Esophagus muscularis mucosa (tissue), 4 donors: Measurements from ENCODE around the gene KAZN. TPM values are rescaled to one million over a fixed set of nuclear protein-coding genes. Genes with fewer than 3 reads are reported as not detected.

ENCODE experiments used
- DNase-seq: peaks from one replicate; pipeline ENCODE4 v3.0.0-alpha.2; 2017; ENCODE audit errors: extremely low spot score
- H3K27ac ChIP-seq, 4 donors: fragments of 200-600 bp; sonication (generic); replicated peaks in 1 of 4; 1 replicate in 3 of 4; 2 replicates in 1 of 4; pipeline ENCODE4 v1.5.1; 2016 to 2019; ENCODE audit warnings: mild to moderate bottlenecking in 1 of 4
- H3K27me3 ChIP-seq, 4 donors: fragments of 200-600 bp; sonication (generic); one replicate each; pipeline versions ENCODE4 v1.5.1 to v1.6.0; 2016 to 2019
- H3K36me3 ChIP-seq, 4 donors: fragments of 200-600 bp; sonication (generic); one replicate each; pipeline ENCODE4 v1.5.1; 2016 to 2019
- H3K4me1 ChIP-seq, 4 donors: fragments of 200-600 bp; sonication (generic); one replicate each; pipeline ENCODE4 v1.5.1; 2016 to 2019
- H3K4me3 ChIP-seq, 4 donors: fragments of 200-600 bp; sonication (generic); 1 replicate in 2 of 4; 2 replicates in 2 of 4; pipeline ENCODE4 v1.5.1; 2016 to 2019; ENCODE audit warnings: mild to moderate bottlenecking in 4 of 4, moderate library complexity in 1 of 4
- H3K9me3 ChIP-seq, 4 donors: fragments of 200-600 bp; sonication (generic); 1 replicate in 3 of 4; 2 replicates in 1 of 4; pipeline ENCODE4 v1.5.1; 2016 to 2019
- EP300 ChIP-seq: sonication (generic); formaldehyde crosslinking; IDR thresholded peaks from one replicate; pipeline ENCODE4 v1.6.1; 2017; ENCODE audit warnings: antibody characterized with exemption
- POLR2A ChIP-seq: fragments of 450-650 bp; IDR thresholded peaks from one replicate; pipeline ENCODE4 v1.6.1; 2017; ENCODE audit warnings: antibody characterized with exemption, moderate library complexity, mild to moderate bottlenecking, low read depth
- POLR2AphosphoS5 ChIP-seq, 2 donors: sonication (generic); formaldehyde crosslinking; IDR thresholded peaks; one replicate each; pipeline ENCODE4 v1.6.1; 2017; ENCODE audit warnings: antibody characterized with exemption in 2 of 2
- WGBS: methylation state at CpG from one replicate; pipeline ENCODE4 v1.1.5; 2018; 5-methylcytosine and 5-hydroxymethylcytosine counted together
- intact Hi-C: fragments of 100-400 bp; cut with DNase I; formaldehyde crosslinking; loops from one replicate; pipeline ENCODE4 v1.15.1; 2023
- total RNA-seq, 4 donors: library from RNA; depleted of rRNA; stranded (reverse); fragments of >200 nt; gene quantifications; one replicate each; pipeline versions ENCODE4 v1.1.0 to v1.2.1, GENCODE V29; 2016
- TF ChIP-seq, protein P1 (sequence below), 3 experiments: fragments of 200-600 bp in 2 of 3; fragments of 450-650 bp in 1 of 3; sonication (generic) in 2 of 3; IDR thresholded peaks; one replicate each; pipeline ENCODE4 v1.5.1; 2017 to 2019; ENCODE audit warnings: antibody characterized with exemption in 3 of 3, mild to moderate bottlenecking in 2 of 3, moderate library complexity in 1 of 3

The KAZN gene
- total RNA-seq, 4 donors from 2014 or later: 9.9 to 14.1 (median 11.9) TPM

DNA sequence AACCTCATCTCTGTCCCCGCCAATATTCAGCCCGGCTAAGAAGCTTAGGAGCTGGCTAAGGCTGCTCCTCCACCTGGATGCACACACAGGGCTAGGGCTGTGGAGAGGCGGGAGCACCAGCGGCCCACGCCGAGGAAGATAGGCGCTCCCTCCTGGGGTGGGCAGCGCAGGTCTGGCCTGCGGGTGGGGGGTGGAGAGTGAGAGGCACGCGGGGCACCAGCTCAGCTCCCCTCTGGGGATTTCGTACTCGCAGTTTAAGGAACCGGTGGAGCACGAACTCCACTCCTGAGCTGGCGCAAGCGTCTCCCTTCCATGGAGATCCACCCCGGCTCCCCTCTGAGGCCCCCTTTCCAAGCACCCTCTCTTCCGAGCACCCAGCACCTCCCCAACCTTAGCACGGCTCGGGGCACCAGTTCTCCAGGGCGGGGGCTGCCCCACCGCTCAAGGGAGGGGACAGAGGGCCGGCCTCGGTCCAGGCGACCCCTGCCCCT, 433 bp upstream of the KAZN start:
- Histone ChIP-seq H3K36me3 (no peaks in the 10 kb centered on the region), H3K4me3 (peak overlapping the region; percentile 54 to 67 (median 60)), H3K27ac (peak overlapping the region in 2 of 4 donors; percentile 23 to 48), H3K9me3 (no peaks in the 10 kb centered on the region), H3K27me3 (peaks cover 8 to 62% (median 21%) of the 10 kb centered on the region in 4 donors), H3K4me1 (peaks cover 5 to 35% (median 33%) of the 10 kb centered on the region in 4 donors)
- TF ChIP-seq EP300: no peak
- no peak for TF ChIP-seq POLR2AphosphoS5 (IDR thresholded peaks at IDR 0.05)
- TF ChIP-seq, protein P1, sequence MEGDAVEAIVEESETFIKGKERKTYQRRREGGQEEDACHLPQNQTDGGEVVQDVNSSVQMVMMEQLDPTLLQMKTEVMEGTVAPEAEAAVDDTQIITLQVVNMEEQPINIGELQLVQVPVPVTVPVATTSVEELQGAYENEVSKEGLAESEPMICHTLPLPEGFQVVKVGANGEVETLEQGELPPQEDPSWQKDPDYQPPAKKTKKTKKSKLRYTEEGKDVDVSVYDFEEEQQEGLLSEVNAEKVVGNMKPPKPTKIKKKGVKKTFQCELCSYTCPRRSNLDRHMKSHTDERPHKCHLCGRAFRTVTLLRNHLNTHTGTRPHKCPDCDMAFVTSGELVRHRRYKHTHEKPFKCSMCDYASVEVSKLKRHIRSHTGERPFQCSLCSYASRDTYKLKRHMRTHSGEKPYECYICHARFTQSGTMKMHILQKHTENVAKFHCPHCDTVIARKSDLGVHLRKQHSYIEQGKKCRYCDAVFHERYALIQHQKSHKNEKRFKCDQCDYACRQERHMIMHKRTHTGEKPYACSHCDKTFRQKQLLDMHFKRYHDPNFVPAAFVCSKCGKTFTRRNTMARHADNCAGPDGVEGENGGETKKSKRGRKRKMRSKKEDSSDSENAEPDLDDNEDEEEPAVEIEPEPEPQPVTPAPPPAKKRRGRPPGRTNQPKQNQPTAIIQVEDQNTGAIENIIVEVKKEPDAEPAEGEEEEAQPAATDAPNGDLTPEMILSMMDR (IDR thresholded peaks at IDR 0.05): no peak
- TF ChIP-seq POLR2A: no peak
- WGBS: 7% methylated on average over 4 of the region's 26 CpGs
- intact Hi-C loops: no loop called here
- no peak for DNase-seq

DNA sequence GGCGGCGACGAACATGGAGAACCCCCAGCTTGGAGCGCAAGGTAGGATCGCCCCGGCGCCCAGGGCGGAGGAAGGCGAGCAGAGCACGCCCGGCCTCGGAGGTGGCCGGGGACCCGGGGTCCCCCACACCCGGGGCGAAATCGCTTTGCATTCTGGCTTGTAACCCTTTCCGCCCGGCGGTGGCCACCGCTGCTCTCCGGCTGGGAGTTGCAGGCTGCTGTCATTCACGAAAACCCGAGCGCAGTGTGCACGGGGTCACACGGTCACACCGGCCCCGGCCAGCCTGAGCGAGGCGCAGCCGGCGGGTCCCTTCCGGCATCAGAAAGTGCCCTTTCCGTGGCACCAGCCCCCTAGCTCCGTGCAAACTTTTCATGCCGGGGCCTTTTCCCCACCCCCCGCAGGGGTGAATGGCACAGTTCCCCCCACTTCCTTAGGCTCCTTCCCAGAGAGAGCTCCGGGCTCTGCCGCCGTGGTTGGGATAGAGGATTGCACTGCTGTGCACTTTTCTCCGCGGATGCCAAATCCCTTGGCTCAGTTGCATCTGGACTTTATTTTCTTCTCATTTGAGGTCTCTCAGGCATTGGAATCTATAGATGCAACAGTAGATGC, 802 bp downstream of the KAZN start:
- Histone ChIP-seq H3K36me3 (no peaks in the 10 kb centered on the region), H3K9me3 (no peaks in the 10 kb centered on the region), H3K4me3 (peak overlapping the region; percentile 54 to 67 (median 60)), H3K27me3 (peaks cover 8 to 69% (median 21%) of the 10 kb centered on the region in 4 donors), H3K27ac (peak overlapping the region in 3 of 4 donors; percentile 15 to 48 (median 23)), H3K4me1 (peaks cover 5 to 35% (median 33%) of the 10 kb centered on the region in 4 donors)
- intact Hi-C loops: no loop called here
- no peak for DNase-seq
- WGBS: 0% methylated on average over 11 of the region's 43 CpGs
- no peak for TF ChIP-seq POLR2A
- TF ChIP-seq, protein P1 (IDR thresholded peaks at IDR 0.05): no peak
- no peak for TF ChIP-seq EP300
- TF ChIP-seq POLR2AphosphoS5 (IDR thresholded peaks at IDR 0.05): no peak

DNA sequence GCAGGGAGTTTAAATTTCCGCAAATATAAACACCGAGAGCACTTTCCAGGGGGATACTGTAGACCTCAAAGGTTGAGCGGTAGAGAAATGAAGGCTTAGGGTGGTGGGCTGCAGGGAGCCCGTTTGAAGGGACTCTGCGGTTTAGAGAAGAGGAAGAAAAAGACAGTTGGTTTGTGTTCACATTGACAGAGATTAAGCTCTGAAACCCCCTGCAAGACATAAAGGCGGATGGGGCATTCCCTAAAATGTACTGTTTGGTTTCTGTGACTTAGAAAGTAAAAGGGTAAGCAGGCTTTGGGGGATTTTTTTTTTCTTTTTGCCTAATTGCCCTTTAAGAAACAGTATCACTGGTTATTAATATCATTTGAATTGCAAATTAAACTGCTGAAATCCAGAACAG, 1.3 kb downstream of the KAZN start:
- Histone ChIP-seq H3K27me3 (peaks cover 8 to 69% (median 21%) of the 10 kb centered on the region in 4 donors), H3K9me3 (no peaks in the 10 kb centered on the region), H3K4me1 (peaks cover 5 to 35% (median 33%) of the 10 kb centered on the region in 4 donors), H3K36me3 (no peaks in the 10 kb centered on the region), H3K27ac (peak overlapping the region in 1 of 4 donors; percentile 15), H3K4me3 (peak overlapping the region; percentile 54 to 67 (median 60))
- TF ChIP-seq EP300: no peak
- no peak for TF ChIP-seq POLR2A
- TF ChIP-seq, protein P1 (IDR thresholded peaks at IDR 0.05): no peak
- no peak for TF ChIP-seq POLR2AphosphoS5 (IDR thresholded peaks at IDR 0.05)
- intact Hi-C loops: loop anchor here (5.0 kb wide), 1 partner anchor 428 kb away; no protein-coding TSS in a partner anchor
- 58% methylated on average over 6 of the region's 6 CpGs for WGBS
- DNase-seq: no peak

DNA sequence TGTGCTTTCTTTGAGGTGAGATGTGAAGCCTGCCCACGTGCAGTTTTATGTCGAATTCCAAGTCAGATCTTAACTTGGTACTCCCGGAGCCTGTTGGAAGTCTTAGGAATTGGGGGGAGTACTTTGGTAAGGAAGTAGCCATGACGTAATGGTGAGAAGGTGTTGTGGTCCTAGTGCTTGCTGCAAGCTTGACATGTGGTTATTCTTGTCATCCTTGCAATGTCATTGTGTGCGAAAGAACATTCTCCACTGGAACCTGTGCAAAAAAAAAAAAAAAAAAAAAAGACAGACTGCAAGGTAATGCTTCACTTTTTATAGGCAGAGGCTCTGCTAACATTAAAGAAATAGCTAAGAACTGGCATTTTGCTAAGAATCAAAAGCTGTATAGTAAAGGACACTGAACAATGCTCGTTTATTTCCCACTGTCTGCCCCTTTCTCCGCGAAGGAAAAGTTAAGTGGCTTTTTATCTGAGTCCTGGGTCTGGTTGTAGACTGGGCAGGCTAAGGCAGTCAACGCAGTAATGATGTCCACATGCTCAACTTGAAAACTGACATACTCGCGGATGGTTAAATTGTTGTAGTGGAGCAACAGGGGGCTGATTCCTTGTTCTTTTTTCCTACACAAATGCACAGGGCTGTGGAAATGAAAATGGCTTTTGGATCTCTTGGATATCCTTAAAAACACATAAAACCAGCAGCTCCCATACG, 2.1 kb downstream of the KAZN start:
- DNase-seq: no peak
- Histone ChIP-seq H3K36me3 (no peaks in the 10 kb centered on the region), H3K4me3 (peak overlapping the region; percentile 54 to 67 (median 60)), H3K4me1 (peaks cover 5 to 35% (median 33%) of the 10 kb centered on the region in 4 donors), H3K27ac (no peak overlapping the region), H3K9me3 (no peaks in the 10 kb centered on the region), H3K27me3 (peaks cover 8 to 64% (median 21%) of the 10 kb centered on the region in 4 donors)
- intact Hi-C loops: loop anchor here (5.0 kb wide), 1 partner anchor 427 kb away; no protein-coding TSS in a partner anchor
- TF ChIP-seq POLR2A (no peak), EP300 (no peak), POLR2AphosphoS5 (IDR thresholded peaks at IDR 0.05) (no peak)
- TF ChIP-seq, protein P1 (IDR thresholded peaks at IDR 0.05): no peak
- 65% methylated on average over 12 of the region's 12 CpGs for WGBS
